ENCODE data around the gene GATAD2B. TPM values are rescaled to one million over a fixed set of nuclear protein-coding genes. Genes with fewer than 3 reads are reported as not detected.
A peak's percentile ranks its signal among the peaks of the same experiment; 100 is the strongest.

Gene GATAD2B
- total RNA-seq, 1 experiment from 2014 or later = 5.0 TPM

DNA sequence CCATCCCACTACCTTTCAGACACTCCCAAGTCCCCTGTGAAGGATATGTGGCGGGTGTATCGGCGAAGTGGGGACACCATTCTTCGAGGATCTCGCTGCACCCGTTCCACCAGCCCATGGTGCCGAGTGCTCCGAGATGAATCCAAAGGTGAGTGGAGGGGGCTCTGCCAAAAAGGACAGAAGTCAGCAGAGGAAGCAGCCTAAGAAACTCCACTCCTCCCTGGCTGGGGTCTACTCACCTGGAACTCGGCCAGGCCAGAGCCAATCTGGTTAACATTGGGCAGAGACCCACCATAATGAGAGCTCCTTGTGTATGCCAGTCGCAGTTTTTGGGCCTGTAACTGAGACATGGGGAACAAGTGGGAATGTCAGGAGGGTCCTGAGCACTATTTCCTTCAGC, 32.1 kb upstream of the GATAD2B start:
- no peak for DNase-seq (ENCODE audit: low spot score)
- in situ Hi-C loops (cut with HindIII; ENCODE audit: low sequenced_read_pairs) = no loop called here

- in situ Hi-C loops (cut with HindIII; ENCODE audit: low sequenced_read_pairs) = no loop called here
- DNase-seq (ENCODE audit: low spot score) = no peak
These were observed 31.1 kb upstream of the GATAD2B start for GRCh38 chr1:153953859-153954365.

DNA sequence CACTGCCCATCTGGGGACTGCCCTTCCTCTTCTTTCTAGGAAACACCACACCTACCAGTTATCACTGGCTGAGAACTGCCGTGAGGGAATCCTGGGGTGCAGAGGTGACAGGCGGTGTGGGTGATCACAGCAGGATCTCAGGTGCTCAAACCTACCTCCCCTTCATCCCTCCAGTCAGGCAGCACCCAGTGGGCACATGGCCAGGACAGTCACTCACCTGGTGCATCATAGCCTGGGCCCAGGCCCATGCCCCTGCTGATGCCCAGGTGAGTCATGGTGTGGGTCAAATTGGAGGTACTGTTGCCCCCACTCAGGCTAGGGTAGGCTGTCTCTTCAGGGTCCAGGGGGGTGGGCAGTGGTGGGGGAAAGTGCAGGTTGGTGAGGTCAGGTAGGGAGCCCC, 29.0 kb upstream of the GATAD2B start:
- DNase-seq (ENCODE audit: low spot score) = no peak
- in situ Hi-C loops (cut with HindIII; ENCODE audit: low sequenced_read_pairs) = no loop called here

DNA sequence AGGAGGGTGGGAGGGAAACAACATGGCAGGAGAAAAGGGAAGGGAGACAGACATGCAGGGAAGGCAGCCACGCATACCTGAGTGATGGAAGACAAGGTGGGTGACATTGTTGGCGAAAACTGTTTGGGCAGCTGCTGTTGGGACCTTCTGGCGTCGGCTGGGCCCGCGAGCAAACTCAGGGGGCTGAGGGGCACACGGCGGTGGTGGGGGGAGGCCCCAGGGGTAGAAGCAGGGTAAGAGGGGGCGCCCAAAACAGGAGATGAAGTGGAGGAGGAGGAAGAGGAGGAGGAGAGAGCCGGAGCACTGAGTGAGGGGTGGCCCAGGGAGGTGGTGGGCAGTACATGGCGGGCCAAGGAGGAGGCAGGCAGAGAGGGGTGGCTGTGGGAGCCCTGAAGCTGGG, 28.4 kb upstream of the GATAD2B start:
- DNase-seq (ENCODE audit: low spot score) = no peak
- in situ Hi-C loops (cut with HindIII; ENCODE audit: low sequenced_read_pairs) = no loop called here

DNA sequence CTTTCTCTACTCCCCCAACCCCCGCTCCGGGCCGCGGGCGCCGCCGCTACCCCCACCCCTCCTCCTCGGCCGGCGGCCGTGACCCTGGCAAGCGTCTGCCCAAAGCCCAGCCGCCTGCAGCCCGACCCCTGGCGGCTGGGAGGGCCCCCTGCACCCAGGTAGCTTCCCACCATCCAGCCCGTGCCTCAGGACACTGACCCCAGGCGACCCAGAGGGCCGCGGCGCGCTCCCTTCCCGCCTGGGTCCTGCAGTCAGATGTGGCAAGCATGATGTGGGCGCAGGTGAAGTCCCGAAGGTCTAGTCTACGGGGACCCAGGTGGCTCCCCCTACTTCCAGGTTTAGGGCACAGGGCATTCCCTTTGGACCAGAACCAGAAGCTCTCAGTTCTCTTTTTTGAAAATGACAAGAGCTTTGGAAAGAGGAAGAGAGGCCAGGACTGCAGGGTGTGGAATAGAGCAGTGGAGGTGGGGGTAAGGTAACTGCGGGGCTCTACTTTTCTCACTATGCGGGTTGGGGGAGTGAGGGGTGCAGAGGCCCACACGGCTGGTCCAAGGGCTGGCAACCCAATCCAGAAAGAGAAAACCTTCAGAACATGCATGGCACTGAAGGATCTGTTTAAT, 24.0 kb upstream of the GATAD2B start, which contains the start of gene DENND4B:
Gene DENND4B, minus strand, starts transcription at position 97 of the 620 bp plus-strand sequence. CDS start 2,344 bp downstream, outside the sequence.
- in situ Hi-C loops (cut with HindIII; ENCODE audit: low sequenced_read_pairs) = loop anchor here (25.0 kb wide), 1 partner anchor 134 kb away; no protein-coding TSS in a partner anchor

DNA sequence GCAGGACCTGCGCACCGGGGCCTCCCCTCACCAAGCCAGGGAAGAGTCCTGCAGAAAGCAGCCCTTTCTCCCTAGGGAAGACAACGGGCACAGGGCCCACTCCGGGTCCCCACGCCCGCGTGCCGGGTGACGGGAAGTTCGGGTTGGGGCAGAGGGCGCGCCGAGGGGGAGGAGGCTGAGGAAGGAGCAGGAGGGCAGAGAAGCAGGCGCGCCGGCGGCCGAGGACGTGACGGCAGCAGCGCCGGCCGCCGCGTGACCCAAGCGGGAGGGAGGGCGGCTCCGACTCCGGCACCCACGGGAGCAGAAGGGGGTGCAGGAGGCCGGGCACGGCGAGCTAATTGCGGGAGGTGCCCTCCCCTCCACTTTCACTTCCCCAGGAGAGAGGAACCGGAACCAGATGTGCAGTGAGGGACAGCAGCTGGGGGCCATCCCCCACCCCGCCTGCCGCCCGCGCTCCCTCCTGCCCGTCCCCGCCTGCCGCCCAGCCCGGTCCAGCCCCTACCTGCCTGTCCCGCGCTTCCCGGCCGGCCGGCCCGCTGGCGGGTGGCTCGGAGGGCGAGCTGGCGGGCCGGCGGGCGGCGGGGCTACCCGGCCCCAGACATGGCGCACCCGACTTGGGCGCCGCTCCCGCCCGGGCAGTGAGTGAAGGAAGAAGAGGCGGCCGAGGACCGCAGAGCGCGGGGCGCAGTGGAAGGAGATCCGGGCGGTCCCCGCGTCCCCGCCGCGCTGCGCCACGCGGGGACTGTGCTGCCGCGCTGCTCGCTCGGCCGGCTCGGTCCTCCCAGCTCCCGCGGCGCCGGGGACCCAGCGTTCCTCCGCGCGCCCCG, 23.2 kb upstream of the GATAD2B start:
- in situ Hi-C loops (cut with HindIII; ENCODE audit: low sequenced_read_pairs) = loop anchor here (25.0 kb wide), 1 partner anchor 134 kb away; no protein-coding TSS in a partner anchor
- peak; percentile 68 for DNase-seq (ENCODE audit: low spot score)

More for the DNA sequence above, 24.0 kb upstream of the GATAD2B start, which contains the start of gene DENND4B:
- DNase-seq (ENCODE audit: low spot score) = peak; percentile 84

DNA sequence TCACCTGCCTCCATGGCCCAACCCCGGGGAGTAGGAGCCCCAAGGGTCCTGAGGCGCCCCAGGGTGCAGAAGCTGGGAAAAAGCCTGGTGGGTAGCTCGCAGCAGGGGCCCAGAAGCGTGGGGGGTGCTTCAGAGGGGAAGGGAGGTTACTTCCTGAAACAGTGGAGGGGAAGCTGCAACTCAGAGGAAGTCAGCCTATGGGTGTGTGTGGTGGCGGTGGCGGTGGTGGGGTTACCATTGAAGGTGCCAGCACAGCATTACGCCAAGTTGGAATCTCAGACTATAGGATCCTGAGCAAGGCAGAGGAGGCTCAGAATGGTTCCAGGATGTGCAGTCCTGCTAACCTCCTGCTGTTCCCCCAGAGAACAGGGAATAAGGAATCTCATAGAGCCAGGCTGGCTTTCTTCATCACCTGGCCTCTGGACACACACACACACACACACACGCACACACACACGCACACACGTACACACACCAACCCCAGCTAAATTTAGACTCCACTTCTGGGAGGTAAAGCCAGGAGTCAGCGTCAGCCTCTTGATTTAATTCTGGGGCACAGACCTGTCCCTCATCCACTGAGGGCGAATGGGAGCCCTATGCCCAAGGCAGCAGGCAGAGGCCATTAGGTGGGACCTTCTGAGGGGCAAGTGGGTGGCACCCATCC, 22.5 kb upstream of the GATAD2B start:
- in situ Hi-C loops (cut with HindIII; ENCODE audit: low sequenced_read_pairs) = loop anchor here (25.0 kb wide), 1 partner anchor 133 kb away; no protein-coding TSS in a partner anchor
- no peak for DNase-seq (ENCODE audit: low spot score)

DNA sequence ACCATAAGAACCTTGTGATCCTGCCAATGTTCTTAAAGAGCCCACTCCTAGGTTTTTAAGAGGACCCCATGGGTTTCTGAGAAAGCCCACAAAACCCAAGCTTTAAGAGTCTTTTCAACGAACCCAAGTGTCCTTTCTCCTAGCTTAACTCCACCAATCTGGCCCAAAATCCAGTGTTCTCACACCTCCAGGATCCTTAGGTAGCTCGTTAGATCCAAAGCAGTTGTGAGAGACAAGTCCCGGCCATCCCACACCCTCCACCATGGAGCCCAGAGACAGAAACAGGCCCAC, 22.0 kb upstream of the GATAD2B start:
- in situ Hi-C loops (cut with HindIII; ENCODE audit: low sequenced_read_pairs) = loop anchor here (25.0 kb wide), 1 partner anchor 132 kb away; no protein-coding TSS in a partner anchor
- no peak for DNase-seq (ENCODE audit: low spot score)

GRCh38 chr1:153944005-153944826, 21.4 kb upstream of the GATAD2B start:
- in situ Hi-C loops (cut with HindIII; ENCODE audit: low sequenced_read_pairs) = loop anchor here (25.0 kb wide), 1 partner anchor 132 kb away; no protein-coding TSS in a partner anchor
- DNase-seq (ENCODE audit: low spot score) = no peak

DNA sequence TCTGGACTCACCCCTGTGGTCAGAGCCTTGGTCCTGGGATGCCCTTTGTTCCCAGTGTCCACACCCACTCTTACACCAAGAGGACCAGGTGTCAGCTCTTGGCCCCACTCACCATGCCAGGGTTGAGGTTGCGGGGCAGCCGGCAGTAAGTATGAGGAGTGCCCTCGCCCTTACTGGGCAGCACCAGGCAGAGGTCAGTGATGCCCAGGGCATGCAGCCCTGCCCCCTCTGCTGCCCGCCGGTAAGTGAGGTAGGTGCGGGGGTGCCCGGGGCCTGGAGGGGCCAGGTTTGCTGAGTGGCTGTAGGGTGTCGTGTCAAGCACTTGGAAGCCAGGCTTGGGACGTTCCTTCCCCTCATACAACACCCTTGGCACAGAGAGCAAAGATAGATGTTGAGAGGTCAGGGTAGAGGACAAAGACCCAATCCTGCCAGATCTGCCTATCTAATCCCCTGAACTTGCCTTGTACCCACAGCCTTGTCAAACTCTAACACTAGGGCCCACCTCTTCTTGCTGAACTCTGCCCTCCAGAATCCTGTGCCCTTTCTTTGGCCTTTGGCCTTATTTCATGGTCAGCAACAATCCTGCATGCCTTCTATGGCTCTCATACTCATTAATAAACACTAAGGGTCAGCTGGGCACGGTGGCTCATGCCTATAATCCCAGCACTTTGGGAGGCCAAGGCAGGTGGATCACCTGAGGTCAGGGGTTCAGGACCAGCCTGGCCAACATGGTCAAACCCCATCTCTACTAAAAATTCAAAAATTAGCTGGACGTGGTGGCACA, 20.2 kb upstream of the GATAD2B start:
- in situ Hi-C loops (cut with HindIII; ENCODE audit: low sequenced_read_pairs) = loop anchor here (25.0 kb wide), 1 partner anchor 131 kb away; no protein-coding TSS in a partner anchor

DNA sequence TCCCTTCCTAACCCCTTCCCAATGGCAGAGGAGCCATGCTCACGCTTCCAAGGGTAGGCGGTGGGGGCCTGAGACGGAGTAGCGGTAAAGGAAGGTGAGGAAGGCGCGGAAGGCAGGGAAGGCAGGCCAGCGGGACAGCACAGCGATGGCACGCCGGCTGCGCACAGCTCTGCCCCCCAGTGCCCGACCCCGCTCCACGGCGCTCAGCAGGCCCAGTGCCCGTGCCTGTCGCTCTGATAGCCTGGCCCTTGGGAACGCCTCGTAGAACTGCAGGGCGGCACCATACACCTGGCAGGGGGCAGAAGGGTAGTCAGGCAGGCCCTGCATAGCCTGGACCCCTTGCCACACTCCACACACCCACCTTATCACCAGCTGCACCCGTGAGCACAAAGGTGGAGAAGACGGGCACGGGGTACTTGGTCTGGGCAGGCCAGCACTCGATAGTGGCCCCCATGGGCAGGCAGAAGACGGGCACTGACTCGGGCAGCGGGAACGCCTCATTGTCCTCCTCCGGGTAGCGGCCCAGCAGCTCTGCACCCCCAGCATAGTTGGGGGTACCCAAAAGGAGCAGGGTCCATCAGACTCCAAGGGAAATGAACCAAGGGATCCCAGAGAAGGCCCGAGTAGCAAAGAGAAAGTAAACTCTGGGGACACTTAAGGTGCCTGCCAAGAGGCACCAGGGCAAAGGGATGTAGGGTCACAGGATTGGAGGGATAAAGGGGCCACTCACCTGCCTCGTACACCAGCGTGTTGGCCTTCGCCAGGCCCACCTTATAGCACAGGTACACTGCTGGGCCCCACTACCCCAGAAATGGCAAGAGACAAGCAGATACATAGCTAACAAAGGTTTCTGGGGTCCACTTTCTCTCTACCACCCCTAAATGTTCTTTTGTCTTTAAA, 19.3 kb upstream of the GATAD2B start:
- in situ Hi-C loops (cut with HindIII; ENCODE audit: low sequenced_read_pairs) = loop anchor here (25.0 kb wide), 1 partner anchor 130 kb away; no protein-coding TSS in a partner anchor
- DNase-seq (ENCODE audit: low spot score) = no peak

More for the DNA sequence above, 20.2 kb upstream of the GATAD2B start:
- no peak for DNase-seq (ENCODE audit: low spot score)

- no peak for DNase-seq (ENCODE audit: low spot score)
- in situ Hi-C loops (cut with HindIII; ENCODE audit: low sequenced_read_pairs) = loop anchor here (25.0 kb wide), 1 partner anchor 128 kb away; no protein-coding TSS in a partner anchor
These were observed 18.0 kb upstream of the GATAD2B start for GRCh38 chr1:153940756-153941155.

DNA sequence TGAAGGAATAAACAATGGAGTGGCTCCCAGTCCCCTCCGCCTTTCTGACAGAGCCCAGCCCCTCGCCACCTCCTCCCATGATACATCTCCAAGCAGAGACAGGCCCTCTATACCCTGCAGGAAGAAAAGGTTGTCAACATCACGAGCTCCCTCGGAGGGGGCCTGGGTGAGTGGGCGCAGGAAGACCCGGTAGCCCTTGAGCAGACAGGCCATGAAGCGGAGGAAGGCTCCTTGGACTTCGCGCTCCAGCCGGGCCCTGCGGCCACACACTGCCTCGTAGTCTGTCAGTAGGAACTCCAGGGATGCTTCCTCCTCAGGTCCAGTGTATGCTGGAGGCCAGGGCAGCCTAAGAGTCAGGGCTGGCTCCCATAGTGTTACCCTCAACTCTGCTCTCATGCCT, 16.7 kb upstream of the GATAD2B start:
- DNase-seq (ENCODE audit: low spot score) = no peak
- in situ Hi-C loops (cut with HindIII; ENCODE audit: low sequenced_read_pairs) = loop anchor here (25.0 kb wide), 1 partner anchor 127 kb away; no protein-coding TSS in a partner anchor

GRCh38 chr1:153938996-153939395, 16.2 kb upstream of the GATAD2B start:
- in situ Hi-C loops (cut with HindIII; ENCODE audit: low sequenced_read_pairs) = loop anchor here (25.0 kb wide), 1 partner anchor 127 kb away; no protein-coding TSS in a partner anchor
- no peak for DNase-seq (ENCODE audit: low spot score)

DNA sequence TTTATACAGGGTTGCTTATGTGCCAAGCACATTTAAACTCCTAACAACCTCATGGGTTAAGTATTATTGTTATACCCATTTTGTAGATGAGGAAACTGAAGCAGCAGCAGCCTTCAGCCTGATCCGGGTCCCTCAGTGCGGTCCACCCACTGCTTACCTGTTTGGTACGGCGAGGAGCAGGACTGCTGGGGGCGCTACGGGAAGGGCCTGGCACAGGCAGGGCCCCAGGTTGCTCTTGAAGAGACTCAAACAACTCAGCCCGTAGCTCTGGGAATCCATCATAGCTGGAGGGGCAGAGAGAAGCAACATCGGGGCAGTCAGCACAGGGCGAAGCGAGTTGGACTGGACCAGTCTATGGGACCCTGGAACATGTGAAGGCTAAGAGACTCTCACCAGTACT, 14.6 kb upstream of the GATAD2B start:
- in situ Hi-C loops (cut with HindIII; ENCODE audit: low sequenced_read_pairs) = loop anchor here (25.0 kb wide), 1 partner anchor 125 kb away; no protein-coding TSS in a partner anchor
- no peak for DNase-seq (ENCODE audit: low spot score)

DNA sequence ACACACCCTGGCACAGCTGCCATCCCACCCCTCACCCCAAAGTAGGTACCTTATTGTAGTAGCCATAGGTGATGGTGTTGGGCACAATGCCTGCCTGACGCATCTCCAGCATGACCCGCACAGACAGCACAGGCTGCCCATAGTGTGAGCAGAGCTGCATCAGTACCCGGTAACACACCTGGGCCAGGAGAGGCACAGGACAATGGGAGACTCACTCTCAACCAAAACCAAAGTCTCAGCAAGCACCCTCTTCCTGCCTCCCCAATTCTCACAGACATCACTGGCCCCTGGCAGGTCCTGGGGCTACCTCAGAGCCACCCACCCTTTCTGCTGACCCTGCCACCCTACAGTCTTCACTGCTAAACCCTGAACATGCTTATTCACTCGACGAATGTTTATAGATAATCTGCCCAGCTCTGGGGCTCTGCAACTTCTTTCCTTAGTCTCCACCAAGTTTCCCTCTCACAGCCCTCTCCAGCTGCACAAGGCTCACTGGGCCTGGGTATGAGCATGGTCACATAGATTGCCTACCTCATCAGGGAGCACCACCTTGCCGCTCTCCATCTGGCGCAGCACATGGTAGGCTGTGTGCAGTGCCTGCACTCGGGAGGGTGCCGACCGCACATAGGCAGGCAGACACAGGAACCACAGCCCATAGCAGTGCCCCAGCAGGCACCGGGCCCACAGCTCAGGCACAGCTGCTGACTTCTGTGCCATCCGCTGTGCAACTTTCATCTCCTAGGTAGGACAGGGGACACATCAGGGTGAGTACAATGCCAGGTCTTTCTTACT, 13.4 kb upstream of the GATAD2B start:
- peak; percentile 68 for DNase-seq (ENCODE audit: low spot score)
- in situ Hi-C loops (cut with HindIII; ENCODE audit: low sequenced_read_pairs) = loop anchor here (25.0 kb wide), 1 partner anchor 124 kb away; no protein-coding TSS in a partner anchor

Data from G401 (cell line).